Measurements from ENCODE around the gene RERE.

DNA sequence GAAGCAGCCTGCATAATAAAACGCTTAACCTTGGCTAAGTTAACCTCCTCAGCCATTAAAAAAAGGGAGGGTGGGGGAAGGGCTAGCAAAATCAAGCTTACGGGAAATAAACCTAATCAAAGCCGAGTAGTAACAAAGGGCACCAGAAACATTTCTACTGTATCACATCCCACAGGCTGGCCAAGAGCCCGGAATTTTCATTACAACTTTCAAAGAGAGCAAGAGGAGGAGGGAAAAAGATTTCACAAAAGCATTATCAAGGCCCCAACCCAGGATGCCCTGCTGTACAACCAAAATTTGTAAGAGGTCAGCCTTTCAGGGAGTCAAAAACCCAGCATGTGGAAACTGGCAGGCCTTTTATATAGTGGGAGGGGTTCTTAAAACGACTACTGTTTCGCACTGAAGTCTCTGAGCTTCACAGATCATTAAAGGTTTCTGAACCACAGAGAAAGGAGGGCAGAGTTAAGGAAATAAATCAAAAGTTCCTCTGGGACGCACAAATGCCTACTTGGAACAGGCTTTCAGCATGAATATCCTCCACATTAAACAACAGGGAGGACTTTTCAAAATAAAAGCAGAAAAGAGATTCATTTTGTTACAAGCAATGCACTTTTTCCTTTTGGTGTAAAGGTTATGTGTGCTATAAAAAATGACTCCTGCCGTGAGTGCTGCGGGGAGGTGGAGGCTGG is 409.1 kb downstream of the RERE start:
- TF ChIP-seq, protein P1, sequence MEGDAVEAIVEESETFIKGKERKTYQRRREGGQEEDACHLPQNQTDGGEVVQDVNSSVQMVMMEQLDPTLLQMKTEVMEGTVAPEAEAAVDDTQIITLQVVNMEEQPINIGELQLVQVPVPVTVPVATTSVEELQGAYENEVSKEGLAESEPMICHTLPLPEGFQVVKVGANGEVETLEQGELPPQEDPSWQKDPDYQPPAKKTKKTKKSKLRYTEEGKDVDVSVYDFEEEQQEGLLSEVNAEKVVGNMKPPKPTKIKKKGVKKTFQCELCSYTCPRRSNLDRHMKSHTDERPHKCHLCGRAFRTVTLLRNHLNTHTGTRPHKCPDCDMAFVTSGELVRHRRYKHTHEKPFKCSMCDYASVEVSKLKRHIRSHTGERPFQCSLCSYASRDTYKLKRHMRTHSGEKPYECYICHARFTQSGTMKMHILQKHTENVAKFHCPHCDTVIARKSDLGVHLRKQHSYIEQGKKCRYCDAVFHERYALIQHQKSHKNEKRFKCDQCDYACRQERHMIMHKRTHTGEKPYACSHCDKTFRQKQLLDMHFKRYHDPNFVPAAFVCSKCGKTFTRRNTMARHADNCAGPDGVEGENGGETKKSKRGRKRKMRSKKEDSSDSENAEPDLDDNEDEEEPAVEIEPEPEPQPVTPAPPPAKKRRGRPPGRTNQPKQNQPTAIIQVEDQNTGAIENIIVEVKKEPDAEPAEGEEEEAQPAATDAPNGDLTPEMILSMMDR (IDR thresholded peaks at IDR 0.05), result no peak
- TF ChIP-seq POLR2A (IDR thresholded peaks at IDR 0.05), result no peak

Data from heart left ventricle (tissue), 13 donors.